Activated T-helper 2 cell treated with anti-CD3 and anti-CD28 coated beads, Interferon-gamma antibody, Interleukin-2, Interleukin-4, amounts not matched to agents 10 μg/mL and 5 μg/mL and 100 μg/mL, durations not matched to agents 14 hours and 24 hours and 36 hours (primary cell): ENCODE results near the gene SPAG5. TPM values are rescaled to one million over a fixed set of nuclear protein-coding genes. Genes with fewer than 3 reads are reported as not detected.

ENCODE experiments used
- DNase-seq: peaks from one replicate; pipeline ENCODE4 v3.0.0; 2021; ENCODE audit warnings: low spot score
- H3K27ac Mint-ChIP-seq: one replicate; pipeline ENCODE4 v1.8.0; 2021; ENCODE audit warnings: mixed read lengths
- H3K27me3 Mint-ChIP-seq: one replicate; pipeline ENCODE4 v1.8.0; 2021; ENCODE audit warnings: low read depth, mixed read lengths
- H3K36me3 Mint-ChIP-seq: one replicate; pipeline ENCODE4 v1.8.0; 2021; ENCODE audit warnings: low read depth, mixed read lengths
- H3K4me1 Mint-ChIP-seq: one replicate; pipeline ENCODE4 v1.8.0; 2021; ENCODE audit warnings: low read depth, mixed read lengths
- H3K4me3 Mint-ChIP-seq: one replicate; pipeline ENCODE4 v1.8.0; 2021; ENCODE audit warnings: low read depth, mild to moderate bottlenecking, moderate library complexity, mixed read lengths
- H3K9me3 Mint-ChIP-seq: one replicate; pipeline ENCODE4 v1.8.0; 2021; ENCODE audit warnings: mixed read lengths
- intact Hi-C: fragments of 100-400 bp; cut with micrococcal nuclease; formaldehyde crosslinking; loops from one replicate; pipeline ENCODE4 v1.15.1; 2023
- total RNA-seq: library from RNA; stranded (reverse); gene quantifications from 2 replicates; pipeline ENCODE4 v1.2.3, GENCODE V29; 2022

The SPAG5 gene
- total RNA-seq, 1 donor from 2014 or later, result 98.8 TPM

GRCh38 chr17:28545141-28545503 lies 53.7 kb downstream of the SPAG5 start:
- intact Hi-C loops, result loop anchor here (10.0 kb wide), 1 partner anchor 130 kb away; no protein-coding TSS in a partner anchor
- Mint-ChIP-seq H3K27me3 (no peaks in the 10 kb centered on the region), H3K4me3 (no peak overlapping the region), H3K4me1 (peaks cover 21% of the 10 kb centered on the region), H3K36me3 (peaks cover 4% of the 10 kb centered on the region), H3K9me3 (no peaks in the 10 kb centered on the region), H3K27ac (no peak overlapping the region)
- no peak for DNase-seq

GRCh38 chr17:28544402-28545140 lies 54.3 kb downstream of the SPAG5 start:
- Mint-ChIP-seq H3K27ac (no peak overlapping the region), H3K36me3 (peaks cover 4% of the 10 kb centered on the region), H3K27me3 (no peaks in the 10 kb centered on the region), H3K9me3 (no peaks in the 10 kb centered on the region), H3K4me1 (peaks cover 16% of the 10 kb centered on the region), H3K4me3 (no peak overlapping the region)
- no peak for DNase-seq
- intact Hi-C loops, result loop anchor here (10.0 kb wide), 1 partner anchor 130 kb away; no protein-coding TSS in a partner anchor

GRCh38 chr17:28541439-28541838 lies 57.4 kb downstream of the SPAG5 start:
- Mint-ChIP-seq H3K4me3 (no peak overlapping the region), H3K9me3 (no peaks in the 10 kb centered on the region), H3K36me3 (no peaks in the 10 kb centered on the region), H3K27me3 (no peaks in the 10 kb centered on the region), H3K4me1 (no peaks in the 10 kb centered on the region), H3K27ac (no peak overlapping the region)
- no peak for DNase-seq
- intact Hi-C loops, result loop anchor here (10.0 kb wide), 1 partner anchor 127 kb away; no protein-coding TSS in a partner anchor

- DNase-seq, result no peak
- Mint-ChIP-seq H3K4me1 (no peaks in the 10 kb centered on the region), H3K9me3 (no peaks in the 10 kb centered on the region), H3K27ac (no peak overlapping the region), H3K27me3 (no peaks in the 10 kb centered on the region), H3K4me3 (no peak overlapping the region), H3K36me3 (no peaks in the 10 kb centered on the region)
- intact Hi-C loops, result loop anchor here (1.0 to 10.0 kb wide), 2 partner anchors 46 to 125 kb away; no protein-coding TSS in a partner anchor
Observed at GRCh38 chr17:28540231-28540630, 58.6 kb downstream of the SPAG5 start.

GRCh38 chr17:28538296-28538895 lies 60.4 kb downstream of the SPAG5 start:
- Mint-ChIP-seq H3K4me1 (no peaks in the 10 kb centered on the region), H3K36me3 (no peaks in the 10 kb centered on the region), H3K27me3 (no peaks in the 10 kb centered on the region), H3K4me3 (no peak overlapping the region), H3K27ac (no peak overlapping the region), H3K9me3 (no peaks in the 10 kb centered on the region)
- DNase-seq, result no peak
- intact Hi-C loops, result no loop called here

GRCh38 chr17:28537219-28537610 lies 61.6 kb downstream of the SPAG5 start:
- intact Hi-C loops, result no loop called here
- H3K27ac Mint-ChIP-seq, result no peak overlapping the region
- H3K36me3 Mint-ChIP-seq, result no peaks in the 10 kb centered on the region
- no peaks in the 10 kb centered on the region for H3K9me3 Mint-ChIP-seq
- no peaks in the 10 kb centered on the region for H3K4me1 Mint-ChIP-seq
- H3K4me3 Mint-ChIP-seq, result no peak overlapping the region
- no peak for DNase-seq
- H3K27me3 Mint-ChIP-seq, result no peaks in the 10 kb centered on the region

- H3K4me3 Mint-ChIP-seq, result no peak overlapping the region
- H3K9me3 Mint-ChIP-seq, result no peaks in the 10 kb centered on the region
- H3K27ac Mint-ChIP-seq, result no peak overlapping the region
- intact Hi-C loops, result no loop called here
- no peaks in the 10 kb centered on the region for H3K4me1 Mint-ChIP-seq
- no peaks in the 10 kb centered on the region for H3K36me3 Mint-ChIP-seq
- no peak for DNase-seq
- H3K27me3 Mint-ChIP-seq, result no peaks in the 10 kb centered on the region
Observed at GRCh38 chr17:28536532-28537218, 62.1 kb downstream of the SPAG5 start.

GRCh38 chr17:28534740-28535375 lies 64.0 kb downstream of the SPAG5 start:
- no peak for DNase-seq
- intact Hi-C loops, result no loop called here
- Mint-ChIP-seq H3K9me3 (no peaks in the 10 kb centered on the region), H3K27ac (no peak overlapping the region), H3K27me3 (no peaks in the 10 kb centered on the region), H3K4me3 (no peak overlapping the region), H3K36me3 (no peaks in the 10 kb centered on the region), H3K4me1 (no peaks in the 10 kb centered on the region)

GRCh38 chr17:28533091-28533807 lies 65.6 kb downstream of the SPAG5 start:
- Mint-ChIP-seq H3K27ac (no peak overlapping the region), H3K27me3 (no peaks in the 10 kb centered on the region), H3K9me3 (no peaks in the 10 kb centered on the region), H3K36me3 (no peaks in the 10 kb centered on the region), H3K4me1 (no peaks in the 10 kb centered on the region), H3K4me3 (no peak overlapping the region)
- no peak for DNase-seq
- intact Hi-C loops, result no loop called here

GRCh38 chr17:28532050-28532960 lies 66.5 kb downstream of the SPAG5 start:
- Mint-ChIP-seq H3K4me3 (no peak overlapping the region), H3K36me3 (no peaks in the 10 kb centered on the region), H3K9me3 (no peaks in the 10 kb centered on the region), H3K4me1 (no peaks in the 10 kb centered on the region), H3K27ac (no peak overlapping the region), H3K27me3 (no peaks in the 10 kb centered on the region)
- no peak for DNase-seq
- intact Hi-C loops, result no loop called here

GRCh38 chr17:28530926-28531325 lies 67.9 kb downstream of the SPAG5 start:
- Mint-ChIP-seq H3K27me3 (no peaks in the 10 kb centered on the region), H3K9me3 (no peaks in the 10 kb centered on the region), H3K4me1 (no peaks in the 10 kb centered on the region), H3K27ac (no peak overlapping the region), H3K36me3 (no peaks in the 10 kb centered on the region), H3K4me3 (no peak overlapping the region)
- intact Hi-C loops, result no loop called here
- DNase-seq, result no peak
